Activated effector memory CD4-positive, alpha-beta T cell treated with Interleukin-2 at 50 U/mL for 16 hours (primary cell): ENCODE results near the gene KCNIP4.

ENCODE experiments used
- DNase-seq: peaks from one replicate; pipeline ENCODE4 v3.0.0-alpha.2; 2020

KCNIP4 gene

DNA sequence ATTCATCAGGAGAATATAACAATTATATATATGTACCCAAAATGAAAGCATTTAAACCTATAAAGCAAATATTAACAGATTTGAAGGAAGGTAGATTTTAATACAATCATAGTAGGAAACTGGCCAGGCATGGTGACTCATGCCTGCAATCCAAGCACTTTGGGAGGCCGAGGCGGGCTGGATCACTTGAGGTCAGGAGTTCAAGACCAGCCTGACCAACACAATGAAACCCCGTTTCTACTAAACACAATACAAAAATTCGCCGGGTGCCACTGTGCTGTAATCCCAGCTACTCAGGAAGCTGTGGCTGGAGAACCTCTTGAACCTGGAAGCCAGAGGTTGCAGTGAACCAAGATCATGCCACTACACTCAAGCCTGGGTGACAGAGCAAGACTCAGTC is 118.3 kb downstream of the KCNIP4 start:
- DNase-seq, result no peak

DNA sequence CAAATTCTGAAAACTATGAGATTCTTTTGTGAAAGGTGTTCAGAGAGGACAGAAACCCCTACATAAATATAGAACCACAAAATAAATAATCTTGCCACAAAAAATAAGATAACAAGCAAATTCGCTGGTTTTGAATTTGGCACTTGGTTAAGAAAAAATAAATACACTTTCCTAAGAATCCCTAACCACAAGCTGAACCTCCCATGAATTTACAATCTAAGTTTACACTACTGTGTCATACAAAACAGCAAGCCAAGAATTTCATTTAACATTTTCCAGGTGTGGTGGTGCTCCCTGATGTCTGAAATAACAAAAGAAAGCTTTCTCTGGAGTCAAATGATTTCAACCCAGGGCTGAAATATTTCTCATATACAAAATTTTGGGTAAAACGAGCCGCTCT is 121.0 kb downstream of the KCNIP4 start:
- DNase-seq, result no peak

- DNase-seq, result no peak
Measured at GRCh38 chr4:21826071-21826470, 122.5 kb downstream of the KCNIP4 start.

DNA sequence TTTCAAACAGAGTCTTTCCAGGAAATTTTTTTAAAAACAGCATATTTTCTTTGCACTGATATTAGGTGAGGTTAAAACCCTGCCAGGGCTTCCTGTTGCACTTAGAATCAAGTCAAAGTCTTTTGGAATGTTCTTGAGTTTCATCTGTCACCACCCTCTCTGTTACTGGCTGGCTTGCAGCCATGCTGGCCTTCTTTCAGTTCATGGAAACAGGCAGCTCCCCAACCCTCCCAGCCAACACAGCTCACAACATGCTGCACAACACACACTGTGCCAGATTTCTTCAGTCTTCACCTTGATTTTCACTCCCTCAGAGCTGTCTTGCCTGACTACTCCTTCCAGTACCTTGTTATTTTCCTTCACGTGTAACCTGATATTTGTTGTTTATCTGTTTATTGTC is 129.5 kb downstream of the KCNIP4 start:
- DNase-seq, result no peak

- DNase-seq, result no peak
Measured at GRCh38 chr4:21815651-21816377, 132.8 kb downstream of the KCNIP4 start.

GRCh38 chr4:21811565-21811964 is 137.0 kb downstream of the KCNIP4 start:
- no peak for DNase-seq

GRCh38 chr4:21806991-21807390 is 141.6 kb downstream of the KCNIP4 start:
- DNase-seq, result no peak

DNA sequence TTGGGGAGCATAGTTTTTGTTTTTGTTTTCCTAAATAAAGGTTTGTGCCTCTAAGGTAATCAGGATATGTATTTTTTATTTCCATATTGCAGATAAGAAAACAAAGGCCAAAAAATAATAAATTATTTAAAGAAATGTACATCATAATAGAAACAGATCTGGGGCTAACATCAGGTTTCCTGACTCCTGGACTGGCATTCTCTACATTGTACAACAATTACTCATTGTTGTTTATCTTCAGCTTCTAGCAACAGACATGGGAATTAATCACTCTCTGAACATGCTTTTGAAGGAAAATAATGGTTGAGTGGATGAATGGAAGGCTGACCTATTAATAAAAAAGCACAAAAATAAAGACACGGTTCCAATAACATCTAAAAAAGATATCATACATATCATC is 146.2 kb downstream of the KCNIP4 start:
- no peak for DNase-seq

DNA sequence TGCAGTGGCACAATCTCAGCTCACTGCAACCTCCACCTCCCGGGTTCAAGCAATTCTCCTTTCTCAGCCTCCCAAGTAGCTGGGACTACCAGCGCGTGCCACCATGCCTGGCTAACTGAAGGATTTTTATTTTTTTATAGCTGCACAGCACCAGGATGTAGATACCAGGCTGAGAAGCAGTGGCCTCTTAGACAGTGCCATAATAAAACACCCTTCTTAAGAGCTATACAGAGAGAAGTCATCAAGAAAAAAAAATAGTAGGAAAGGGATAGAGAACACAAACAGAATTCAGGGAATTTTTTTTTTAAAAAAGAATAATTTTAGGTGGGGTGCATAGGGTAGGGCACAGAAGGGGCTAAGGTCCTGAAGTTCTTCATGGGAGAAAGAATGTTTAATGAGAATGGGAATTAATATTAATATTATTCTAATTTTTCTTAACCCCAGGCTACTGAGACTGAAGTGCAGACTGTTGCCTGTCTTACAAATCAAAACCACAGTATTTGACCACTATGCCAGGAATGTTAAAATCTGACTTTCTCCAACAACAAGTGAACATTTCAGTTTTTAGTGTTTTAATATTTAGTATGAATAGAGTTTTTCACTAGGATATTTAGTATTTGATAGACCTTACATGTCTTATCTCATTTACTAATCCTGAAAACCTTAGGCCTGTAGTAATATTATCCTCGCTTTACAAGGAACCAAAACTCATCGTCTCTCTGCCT is 146.7 kb downstream of the KCNIP4 start:
- no peak for DNase-seq

- DNase-seq, result no peak
Measured at GRCh38 chr4:21795091-21795490, 153.5 kb downstream of the KCNIP4 start.

DNA sequence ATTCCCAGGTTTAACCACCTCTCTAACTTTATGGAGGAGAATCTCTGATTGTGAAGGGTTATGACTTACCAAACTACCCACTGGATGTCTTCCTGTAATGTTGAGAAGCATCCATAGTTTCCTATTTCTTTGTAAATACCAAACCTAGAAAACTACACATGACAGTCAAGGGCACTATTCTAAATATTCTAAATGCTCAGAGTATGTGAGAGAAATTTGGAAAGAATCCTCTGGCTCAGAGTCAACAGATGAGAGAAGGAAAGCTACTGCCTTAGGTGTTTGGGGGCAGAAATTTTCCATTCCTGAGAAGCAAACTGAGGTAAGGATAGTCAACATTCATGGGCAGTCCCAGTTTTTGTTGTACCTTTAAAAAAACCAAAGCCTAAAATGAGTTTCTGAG is 155.8 kb downstream of the KCNIP4 start:
- DNase-seq, result no peak

DNA sequence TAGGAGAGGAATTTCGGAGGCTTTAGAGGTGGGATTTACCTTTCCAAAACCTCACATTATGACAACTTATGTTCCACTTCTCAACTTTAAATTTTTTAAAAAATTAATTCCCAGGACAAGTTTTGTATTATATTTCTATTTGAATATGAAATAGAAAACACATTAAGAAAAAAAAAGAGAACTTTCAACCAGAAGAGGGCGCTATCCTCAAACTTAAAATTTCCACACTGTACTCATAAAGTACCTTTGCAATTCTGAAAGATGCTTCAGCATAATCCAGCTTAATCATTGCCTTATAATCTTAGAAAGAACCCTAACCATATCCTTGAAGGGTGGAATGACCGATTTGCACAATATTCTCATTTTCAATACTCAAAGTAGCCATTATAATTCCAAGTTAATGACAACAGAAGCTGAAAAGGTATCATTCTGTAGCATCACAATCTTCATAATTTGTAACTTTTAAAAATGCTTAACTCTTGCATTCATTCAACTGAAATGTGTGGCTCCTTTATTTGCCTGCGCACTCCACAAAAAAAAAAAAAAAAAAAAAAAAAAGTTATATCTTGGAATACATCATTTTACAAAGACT is 158.0 kb downstream of the KCNIP4 start:
- no peak for DNase-seq

GRCh38 chr4:21780148-21780547 is 168.4 kb downstream of the KCNIP4 start:
- no peak for DNase-seq

DNA sequence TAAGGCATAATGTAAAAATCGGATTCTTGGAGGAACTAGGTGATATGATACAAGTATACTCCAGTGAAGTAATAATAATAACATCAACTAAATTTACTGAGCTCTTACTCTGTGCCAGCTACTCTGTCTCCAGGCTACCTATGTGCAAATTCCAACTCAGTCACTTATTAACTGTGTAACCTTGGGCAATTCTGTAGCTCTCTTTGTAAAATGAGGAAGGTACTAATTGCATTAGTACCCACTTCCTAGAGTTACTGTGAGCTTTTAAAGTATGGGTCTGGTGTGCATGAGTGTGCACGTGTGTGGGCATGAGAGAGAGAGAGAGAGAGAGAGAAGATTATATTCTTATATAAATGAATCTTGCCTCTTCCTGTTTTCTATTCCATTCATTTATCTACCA is 169.9 kb downstream of the KCNIP4 start:
- DNase-seq, result no peak

- no peak for DNase-seq
Measured at GRCh38 chr4:21775703-21776102, 172.9 kb downstream of the KCNIP4 start.

- no peak for DNase-seq
Measured at GRCh38 chr4:21769404-21770147, 179.0 kb downstream of the KCNIP4 start.

GRCh38 chr4:21768349-21769310 is 179.9 kb downstream of the KCNIP4 start:
- DNase-seq, result no peak

DNA sequence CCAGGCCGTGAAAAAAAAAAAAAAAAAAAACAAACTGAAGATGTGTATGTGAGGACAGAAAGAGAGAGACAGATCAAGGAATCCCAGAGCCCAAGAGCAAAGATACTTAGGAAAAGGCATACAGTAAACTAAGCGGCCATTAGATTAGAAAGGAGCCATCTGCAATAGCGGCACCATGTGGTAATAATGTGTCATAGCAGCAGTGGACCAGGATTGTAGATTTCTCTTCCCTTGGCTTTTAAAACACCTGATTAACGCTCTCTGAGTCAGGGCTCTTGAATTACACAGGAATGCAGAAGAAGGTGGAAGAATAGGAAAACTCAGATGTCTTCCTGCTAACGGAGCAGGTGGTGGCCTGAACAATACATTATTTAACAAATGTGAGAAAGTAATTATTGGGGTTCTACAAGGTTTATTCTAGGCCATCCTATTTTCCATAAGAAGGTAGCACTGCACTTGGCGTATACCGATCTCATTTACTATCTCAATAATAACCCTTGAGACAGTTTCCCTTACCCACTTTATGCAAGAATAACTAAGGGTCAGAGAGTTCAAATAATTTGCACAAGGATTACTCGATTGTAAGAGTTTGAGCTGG is 182.7 kb downstream of the KCNIP4 start:
- no peak for DNase-seq

GRCh38 chr4:21763855-21764254 is 184.7 kb downstream of the KCNIP4 start:
- no peak for DNase-seq

DNA sequence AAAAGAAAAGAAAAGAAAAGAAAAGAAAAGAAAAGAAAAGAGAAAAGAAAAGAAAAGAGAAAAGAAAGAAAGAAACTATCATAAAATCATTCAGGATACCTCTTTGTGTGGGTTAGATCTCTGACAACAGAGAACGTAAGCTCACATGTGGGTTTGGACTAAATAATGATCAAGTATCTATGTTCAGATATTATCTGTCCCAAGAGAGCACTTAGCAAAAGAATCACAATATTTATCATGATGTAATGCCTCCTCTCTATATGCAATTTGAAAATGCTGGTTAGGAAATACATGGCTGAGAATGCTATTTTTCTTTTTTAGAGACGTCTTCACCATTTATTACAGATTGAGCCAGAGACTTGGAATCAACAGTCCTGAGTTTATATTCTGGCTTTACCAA is 191.3 kb downstream of the KCNIP4 start:
- no peak for DNase-seq

GRCh38 chr4:21753084-21753760 is 195.3 kb downstream of the KCNIP4 start:
- DNase-seq, result no peak
